ENCODE results near the gene PIGU. TPM values are rescaled to one million over a fixed set of nuclear protein-coding genes. Genes with fewer than 3 reads are reported as not detected.
A peak's percentile ranks its signal among the peaks of the same experiment; 100 is the strongest.
"Not testable (repeated sequence)": the region's sequence is repeated elsewhere in the genome, so short reads cannot be mapped to it uniquely, and the experiment has no call there.

PIGU gene
- polyA plus RNA-seq, 1 donor = 42.6 TPM

DNA sequence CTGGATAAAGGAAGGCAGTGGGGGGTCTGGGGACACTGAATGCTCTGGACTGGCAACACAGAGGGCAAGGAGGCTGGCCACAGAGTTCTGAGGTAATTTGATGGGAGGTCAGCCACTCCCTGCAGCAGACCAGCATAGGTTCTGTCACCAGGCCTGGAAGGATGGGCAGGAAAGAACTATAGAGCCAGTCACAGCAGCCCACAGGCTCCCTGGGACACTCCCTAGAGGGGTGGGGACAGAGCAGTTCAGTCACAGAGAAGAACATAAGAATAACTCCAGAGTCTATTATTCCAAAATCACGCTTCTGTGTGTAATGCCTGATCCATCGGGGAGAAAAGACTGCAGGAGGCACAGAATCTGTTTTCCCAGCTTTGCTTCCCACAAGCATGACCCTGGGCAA lies 141.0 kb downstream of the PIGU start:
- no peak for DNase-seq

GRCh38 chr20:34535301-34535840 lies 141.5 kb downstream of the PIGU start:
- no peak for DNase-seq

DNA sequence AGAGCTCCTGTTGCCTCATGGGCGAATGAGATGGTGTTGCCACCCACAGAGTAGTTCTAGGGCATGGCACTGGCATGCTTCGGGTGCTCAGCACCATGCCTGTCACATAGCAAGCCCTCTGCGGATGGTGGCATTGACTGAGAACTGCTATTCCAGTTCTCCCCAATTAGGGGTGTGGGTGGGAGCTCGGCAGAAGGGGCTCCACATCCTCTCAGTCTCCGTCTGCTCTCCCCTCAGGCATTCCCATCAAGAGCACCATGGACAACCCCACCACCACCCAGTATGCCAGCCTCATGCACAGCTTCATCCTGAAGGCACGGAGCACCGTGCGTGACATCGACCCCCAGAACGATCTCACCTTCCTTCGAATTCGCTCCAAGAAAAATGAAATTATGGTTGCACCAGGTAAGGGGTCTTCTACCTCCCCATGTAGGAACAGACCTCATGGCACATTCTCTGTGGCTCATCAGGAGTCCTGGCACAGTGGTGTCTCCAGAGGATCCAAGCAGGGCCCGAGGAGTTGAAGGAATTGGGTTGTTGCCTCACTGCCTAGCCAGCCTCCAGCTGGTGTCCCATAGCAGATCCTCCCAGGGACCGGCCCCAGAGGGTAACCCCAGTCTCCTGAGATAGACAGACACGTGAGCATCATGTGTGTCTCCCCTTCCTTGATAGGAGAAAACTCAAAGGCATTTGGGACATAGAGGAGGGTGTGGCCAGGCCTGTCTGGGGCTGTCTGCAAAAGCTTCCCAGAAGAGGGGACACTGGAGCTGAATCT lies 142.3 kb downstream of the PIGU start:
- no peak for DNase-seq

- DNase-seq = no peak
Observed at GRCh38 chr20:34532756-34533155, 144.1 kb downstream of the PIGU start.

DNA sequence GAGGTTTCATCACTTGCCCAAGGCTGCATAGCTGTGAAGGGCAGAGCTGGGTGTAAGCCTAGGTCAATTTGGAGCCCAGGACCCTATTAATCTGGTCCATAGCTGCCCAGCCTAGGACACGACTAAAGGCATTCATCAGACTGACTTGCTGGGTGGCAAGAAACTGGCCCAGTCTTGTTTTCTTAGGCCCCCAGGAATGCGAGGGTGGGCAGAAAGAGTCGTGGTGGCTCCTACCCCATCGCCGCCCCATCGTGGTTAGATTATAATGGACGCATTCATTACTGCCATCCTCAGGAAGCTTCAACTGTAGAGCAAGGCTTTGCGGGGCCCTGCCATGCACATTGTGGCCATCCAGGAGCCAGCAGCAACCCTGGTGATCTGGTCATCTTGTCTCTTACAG lies 144.6 kb downstream of the PIGU start:
- DNase-seq = no peak

- DNase-seq = no peak
Observed at GRCh38 chr20:34531608-34532265, 145.2 kb downstream of the PIGU start.

DNA sequence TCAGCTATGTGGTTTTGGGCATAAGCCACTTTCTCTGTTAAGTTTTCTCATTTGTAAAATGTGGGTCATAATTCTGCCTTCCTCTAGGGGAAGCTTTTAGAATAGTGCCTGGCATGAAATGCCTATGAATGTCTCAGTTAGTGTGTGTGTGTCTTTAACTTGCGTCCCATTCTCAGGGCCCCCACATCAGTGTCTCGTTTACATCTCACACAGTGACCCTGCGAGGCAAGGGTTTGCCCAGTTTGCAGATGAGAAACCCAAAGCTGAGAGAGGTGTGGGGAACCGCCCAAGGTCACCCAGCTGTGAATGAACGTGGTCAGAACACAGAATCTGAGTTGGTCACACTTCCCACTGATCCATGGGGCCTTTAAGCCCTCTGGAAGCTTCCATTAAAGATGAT lies 146.6 kb downstream of the PIGU start:
- DNase-seq = no peak

DNA sequence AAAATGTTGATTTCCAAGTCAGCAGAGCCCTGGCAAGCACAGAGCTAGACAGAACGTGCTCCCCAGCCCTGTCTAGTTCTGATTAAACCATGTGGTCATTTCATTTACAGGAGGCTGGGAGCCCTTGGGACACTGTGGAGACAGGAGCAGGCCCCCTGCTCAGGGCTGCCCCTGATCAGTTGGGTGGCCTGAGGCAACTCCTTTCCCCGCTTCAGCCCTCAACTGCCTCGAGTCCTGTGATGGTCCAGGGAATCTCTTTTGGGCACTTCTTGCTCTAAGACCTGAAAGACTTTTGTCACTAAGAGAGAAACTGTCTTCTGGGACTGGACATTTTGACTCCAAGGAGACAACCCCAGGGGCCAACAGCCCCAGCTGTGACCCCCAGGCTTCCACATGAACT lies 147.2 kb downstream of the PIGU start:
- DNase-seq = no peak

DNA sequence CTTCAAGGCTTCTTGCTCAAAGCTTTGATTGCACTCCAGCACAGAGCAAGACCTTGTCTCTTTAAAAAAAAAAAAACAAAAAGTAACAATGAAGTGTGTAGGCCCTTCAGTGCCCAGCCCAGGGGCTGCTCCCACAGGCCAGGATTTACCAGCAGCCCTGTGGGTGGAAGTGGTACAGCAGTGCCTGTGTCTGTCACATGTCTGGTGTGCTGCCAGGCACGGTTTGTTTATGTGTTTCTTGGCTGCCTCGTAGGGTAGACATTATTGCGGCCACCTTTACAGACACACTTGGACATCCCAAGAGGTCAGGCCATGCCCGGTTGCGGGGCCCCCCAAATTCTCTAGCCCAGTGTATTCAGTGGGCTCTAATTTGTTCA lies 148.0 kb downstream of the PIGU start:
- no peak for DNase-seq

DNA sequence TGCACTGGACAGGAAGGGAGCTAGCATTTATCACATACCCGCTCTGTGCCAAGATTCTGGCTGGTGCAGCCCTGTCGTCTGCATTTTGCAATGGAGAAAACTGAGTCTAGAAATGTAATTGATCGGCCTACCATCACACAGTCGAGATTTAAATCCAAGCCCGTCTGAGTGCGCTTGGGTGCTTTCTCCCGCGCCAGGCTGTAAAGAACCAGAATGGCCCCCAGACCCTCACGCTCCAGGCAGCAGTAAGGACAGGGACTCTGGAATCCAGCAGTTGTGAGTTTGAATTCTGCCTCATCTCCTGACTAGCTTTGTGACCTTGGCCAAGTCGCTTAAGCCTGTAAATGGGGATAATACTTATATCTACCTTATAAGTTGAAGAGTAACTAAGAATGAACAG lies 149.9 kb downstream of the PIGU start:
- no peak for DNase-seq

DNA sequence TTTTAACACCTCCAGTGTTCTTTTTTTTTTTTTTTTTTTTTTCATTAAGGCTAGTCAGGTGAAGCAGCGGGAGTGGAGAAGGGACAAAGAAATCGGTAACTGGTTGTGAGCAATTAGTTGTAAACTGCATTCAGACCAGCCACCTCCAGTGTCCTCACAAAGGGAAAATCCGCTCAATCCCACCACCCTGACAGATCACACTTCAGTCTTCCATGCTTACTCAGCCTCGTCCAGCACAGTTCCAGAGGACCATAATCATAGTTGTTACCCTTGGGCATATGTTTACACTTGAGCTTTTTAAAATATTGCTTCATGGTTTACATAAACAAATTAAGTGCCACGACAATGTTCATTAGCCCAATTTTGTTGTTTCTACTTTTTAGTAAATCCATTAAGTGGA lies 150.4 kb downstream of the PIGU start:
- DNase-seq = no peak

DNA sequence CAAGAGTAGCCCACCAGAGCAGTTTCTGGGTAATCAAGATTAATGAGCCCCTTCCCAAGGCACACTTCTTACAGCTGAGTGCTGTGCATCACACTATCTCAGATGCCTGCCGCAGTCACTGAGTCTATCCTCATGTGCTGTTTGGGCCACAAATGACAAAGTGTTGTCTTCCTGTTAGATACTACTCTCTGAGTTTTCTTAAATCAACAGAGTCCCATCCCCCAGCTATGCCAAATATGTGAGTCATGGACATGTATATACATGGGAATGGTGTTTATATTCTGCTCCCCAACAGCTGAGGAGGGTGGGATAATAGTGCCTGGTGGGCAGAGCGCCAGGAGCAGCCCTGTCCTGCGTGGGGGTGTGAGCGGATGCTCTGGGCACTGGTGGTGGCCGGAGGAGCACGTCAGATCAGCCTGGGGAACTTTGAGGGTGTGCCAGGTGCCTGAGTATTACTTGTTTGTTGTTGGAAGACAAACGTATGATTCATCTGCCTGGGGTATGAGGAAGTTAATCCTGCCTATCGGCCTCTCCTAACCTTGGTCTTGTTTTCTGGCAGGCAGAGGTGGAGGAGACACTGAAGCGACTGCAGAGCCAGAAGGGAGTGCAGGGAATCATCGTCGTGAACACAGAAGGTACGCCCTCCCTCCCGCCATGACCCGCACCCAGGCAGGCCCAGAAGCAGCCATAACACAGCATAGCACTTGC lies 151.0 kb downstream of the PIGU start:
- no peak for DNase-seq

GRCh38 chr20:34525342-34525708 lies 151.6 kb downstream of the PIGU start:
- DNase-seq = no peak

DNA sequence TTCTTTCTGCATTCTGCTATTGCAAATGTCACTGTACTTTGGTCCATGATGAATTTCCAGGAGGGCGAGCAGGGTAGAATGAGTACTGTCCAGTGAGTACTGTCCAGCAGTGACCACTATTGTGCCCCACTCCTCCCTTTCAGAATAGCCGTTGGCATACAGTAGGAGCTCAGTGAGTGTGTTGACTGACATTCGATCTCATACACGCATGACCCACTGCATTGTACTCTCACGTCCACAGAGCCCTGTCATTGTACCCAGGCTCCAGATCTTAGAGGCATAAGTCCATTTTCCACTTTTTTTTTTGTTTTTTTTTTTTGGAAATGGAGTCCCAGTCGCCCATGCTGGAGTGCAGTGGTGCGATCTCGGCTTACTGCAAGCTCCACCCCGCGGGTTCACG lies 152.5 kb downstream of the PIGU start:
- no peak for DNase-seq

DNA sequence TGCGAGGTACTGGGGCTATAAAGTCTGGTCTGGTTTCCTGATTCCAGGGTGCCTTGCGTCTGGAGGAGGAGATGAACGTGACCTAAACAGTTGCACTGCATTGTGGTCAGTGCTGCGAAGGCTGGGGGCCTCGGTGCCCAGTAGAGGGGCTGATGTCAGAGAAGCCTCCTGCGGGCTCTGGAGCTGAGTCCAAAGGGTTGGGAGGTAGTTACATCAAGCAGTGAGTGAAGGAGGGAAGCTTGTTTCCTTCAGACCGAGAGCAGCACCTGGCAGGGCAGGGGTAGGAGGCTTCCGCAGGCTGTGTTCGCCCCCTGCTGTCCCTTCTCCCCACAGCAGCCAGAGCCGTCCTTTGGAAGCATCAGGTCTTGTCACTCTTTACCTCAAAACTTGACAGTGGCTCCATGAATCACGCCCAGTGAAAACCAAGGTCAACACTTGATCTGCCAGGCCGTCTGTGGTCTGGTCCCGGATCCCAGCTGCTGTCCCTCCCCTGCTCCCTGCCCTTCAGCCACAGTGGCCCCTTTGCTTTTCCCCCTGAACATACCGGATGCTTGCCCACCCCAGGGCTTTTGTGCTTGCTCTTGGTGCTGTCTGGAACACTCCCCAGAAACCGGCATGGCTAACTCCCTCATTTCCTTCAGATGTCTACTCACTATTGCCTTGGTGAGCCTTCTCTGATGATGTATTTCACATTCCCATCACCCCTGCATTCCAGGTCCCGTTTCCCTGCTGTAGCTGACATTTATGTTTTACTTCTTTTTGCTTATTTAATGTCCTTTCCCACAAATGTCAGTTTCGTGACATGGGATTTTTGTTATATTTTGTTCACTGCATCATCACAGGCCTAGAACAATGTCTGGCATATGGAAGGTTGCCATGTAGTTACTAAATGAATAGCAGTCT lies 153.7 kb downstream of the PIGU start:
- DNase-seq = no peak

DNA sequence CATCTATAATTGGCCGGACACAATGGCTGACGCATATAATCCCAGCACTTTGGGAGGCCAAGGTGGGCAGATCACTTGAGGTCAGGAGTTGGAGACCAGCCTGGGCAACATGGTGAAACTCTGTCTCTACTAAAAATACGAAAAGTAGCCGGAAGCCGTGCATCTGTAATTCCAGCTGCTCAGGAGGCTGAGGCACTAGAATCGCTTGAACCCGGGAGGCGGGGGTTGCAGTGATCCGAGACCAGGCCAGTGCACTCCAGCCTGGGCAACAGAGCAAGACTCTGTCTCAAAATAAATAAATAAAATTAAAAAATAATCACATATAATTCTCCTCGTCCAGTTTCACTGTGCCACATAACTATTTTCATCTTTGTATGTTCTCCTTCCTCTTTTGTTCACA lies 157.1 kb downstream of the PIGU start:
- DNase-seq = not testable (repeated sequence)

- not testable (repeated sequence) for DNase-seq
Observed at GRCh38 chr20:34518863-34519262, 158.0 kb downstream of the PIGU start.

GRCh38 chr20:34517114-34517505 lies 159.8 kb downstream of the PIGU start:
- DNase-seq = no peak

- DNase-seq = peak; percentile 98
Observed at GRCh38 chr20:34516247-34517113, 160.4 kb downstream of the PIGU start, which contains the start of gene DYNLRB1. DYNLRB1 (plus strand) TSS chr20:34516422; CDS start chr20:34516459, 37 bp downstream.

- peak; percentile 58 for DNase-seq
Observed at GRCh38 chr20:34515484-34516246, 161.2 kb downstream of the PIGU start.

Data from left kidney (tissue), 2 donors.